OCI-LY7 (cell line): ENCODE data around the gene MRNIP. TPM values are rescaled to one million over a fixed set of nuclear protein-coding genes. Genes with fewer than 3 reads are reported as not detected.

ENCODE experiments used
- BruUV-seq: library from RNA; stranded (reverse); fragments of 400-500 nt; replicated peaks from 2 replicates; lab custom pipeline; 2021; lab: Mats Ljungman, UMichigan
- CTCF ChIA-PET: fragments of 300-600 bp; sonication (Branson Sonifier 250); formaldehyde crosslinking; loops from one replicate; lab custom pipeline; 2022; ENCODE audit warnings: antibody characterized with exemption; ENCODE audit not compliant: unreplicated experiment; lab: Charles Lee
- POLR2A ChIA-PET: fragments of 300-600 bp; sonication (Branson Sonifier 250); formaldehyde crosslinking; loops from one replicate; lab custom pipeline; 2022; ENCODE audit warnings: antibody characterized with exemption; lab: Charles Lee
- DNase-seq: peaks from one replicate; pipeline ENCODE4 v3.0.0-alpha.2; 2015; ENCODE audit warnings: low spot score
- H2AFZ ChIP-seq: fragments of 200-600 bp; sonication (generic), shearing (Covaris generic); 2 replicates; pipeline ENCODE4 v1.6.1; 2014; ENCODE audit warnings: mild to moderate bottlenecking, antibody characterized with exemption, low read length, moderate library complexity
- H3K27ac ChIP-seq: fragments of 200-600 bp; sonication (generic); 2 replicates; pipeline ENCODE4 v1.5.1; 2014; ENCODE audit warnings: mixed run types, low read depth, mild to moderate bottlenecking, moderate library complexity, low read length, inconsistent platforms; ENCODE audit not compliant: poor library complexity, severe bottlenecking
- H3K36me3 ChIP-seq: fragments of 200-600 bp; sonication (generic); 2 replicates; pipeline ENCODE4 v1.6.1; 2014; ENCODE audit warnings: mild to moderate bottlenecking, antibody characterized with exemption, low read length, moderate library complexity, mixed read lengths; ENCODE audit not compliant: insufficient read depth
- H3K4me1 ChIP-seq: fragments of 200-600 bp; sonication (generic); 2 replicates; pipeline ENCODE4 v1.5.1; 2014; ENCODE audit warnings: mild to moderate bottlenecking, low read length; ENCODE audit not compliant: insufficient read depth, poor library complexity, severe bottlenecking
- H3K4me2 ChIP-seq: fragments of 200-600 bp; sonication (generic); 2 replicates; pipeline ENCODE4 v1.6.1; 2014; ENCODE audit warnings: mild to moderate bottlenecking, low read length
- H3K4me3 ChIP-seq: fragments of 200-600 bp; sonication (generic); 2 replicates; pipeline ENCODE4 v1.5.1; 2014; ENCODE audit warnings: mild to moderate bottlenecking, low read depth, low read length; ENCODE audit not compliant: poor library complexity, severe bottlenecking
- H3K79me2 ChIP-seq: fragments of 200-600 bp; sonication (generic); 2 replicates; pipeline ENCODE4 v1.6.1; 2016; ENCODE audit warnings: low read depth, mild to moderate bottlenecking, low read length, moderate library complexity, mixed read lengths; ENCODE audit not compliant: insufficient read depth
- H3K9me2 ChIP-seq: fragments of 200-600 bp; sonication (generic); 2 replicates; pipeline ENCODE4 v1.6.1; 2016; ENCODE audit warnings: mild to moderate bottlenecking, low read length, mixed read lengths; ENCODE audit not compliant: insufficient read depth
- H3K9me3 ChIP-seq: fragments of 200-600 bp; sonication (generic); 2 replicates; pipeline ENCODE4 v1.6.1; 2014; ENCODE audit warnings: mild to moderate bottlenecking, mixed run types, low read length, mixed read lengths
- H4K20me1 ChIP-seq: fragments of 200-600 bp; sonication (generic); 2 replicates; pipeline ENCODE4 v1.6.1; 2014; ENCODE audit warnings: mild to moderate bottlenecking, antibody characterized with exemption, low read length, moderate library complexity, mixed read lengths; ENCODE audit not compliant: insufficient read depth
- EZH2phosphoT487 ChIP-seq: fragments of 200-600 bp; sonication (generic); IDR thresholded peaks from 2 replicates; pipeline ENCODE4 v1.6.1; 2018; ENCODE audit warnings: low read depth, borderline replicate concordance, mild to moderate bottlenecking, mixed run types, antibody characterized with exemption, low read length, moderate library complexity, mixed read lengths
- intact Hi-C: fragments of 100-400 bp; cut with micrococcal nuclease; formaldehyde crosslinking; loops from one replicate; pipeline ENCODE4 v1.10.0; 2022; ENCODE audit not compliant: unreplicated experiment
- total RNA-seq, 2 experiments: library from RNA; depleted of rRNA in 1 of 2; stranded (reverse); fragments of >200 nt in 1 of 2; shearing (Covaris generic) in 1 of 2; gene quantifications; 2 replicates each; pipeline ENCODE4 v1.2.3, GENCODE V29; 2014 to 2022
- TF ChIP-seq, protein P1 (sequence below): fragments of 200-600 bp; sonication (generic); conservative IDR thresholded peaks from 2 replicates; pipeline ENCODE4 v1.5.1; 2014; ENCODE audit warnings: mild to moderate bottlenecking, antibody characterized with exemption, low read length, moderate library complexity, mixed read lengths

Gene MRNIP
- total RNA-seq, 2 experiments from 2014 or later = 70.5 to 78.7 TPM

DNA sequence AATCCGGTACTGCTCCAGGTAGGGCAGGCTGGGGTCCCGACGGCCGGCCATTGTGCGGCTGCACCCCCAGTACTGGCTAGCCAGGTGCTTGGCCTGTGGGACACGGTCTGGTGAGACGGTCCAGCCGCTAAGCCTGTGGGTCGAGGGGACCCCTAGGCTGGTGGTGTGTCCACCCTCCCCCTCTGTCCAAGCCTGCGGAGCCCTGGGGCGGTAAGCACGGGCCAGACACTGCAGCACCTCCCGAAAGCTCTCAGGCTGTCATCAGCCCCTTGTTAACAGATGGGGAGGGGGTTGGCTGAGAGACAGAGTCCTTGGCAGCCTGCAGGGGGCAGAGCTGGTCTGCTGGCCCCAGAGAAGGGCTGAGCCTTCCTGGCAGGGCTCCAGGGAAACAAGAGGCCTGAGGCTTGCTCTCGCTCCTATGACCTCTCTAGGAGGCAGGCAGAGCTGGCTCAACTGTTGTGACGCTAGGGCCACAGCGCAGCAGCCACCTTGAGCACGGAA is 11.8 kb upstream of the MRNIP start:
- intact Hi-C loops = no loop called here
- no peaks in the 10 kb centered on the region for H3K9me2 ChIP-seq
- POLR2A ChIA-PET = no interaction called here
- H3K4me3 ChIP-seq = no peak overlapping the region
- no peak overlapping the region for H3K4me2 ChIP-seq
- no peaks in the 10 kb centered on the region for H4K20me1 ChIP-seq
- no peak for TF ChIP-seq EZH2phosphoT487
- TF ChIP-seq, protein P1, sequence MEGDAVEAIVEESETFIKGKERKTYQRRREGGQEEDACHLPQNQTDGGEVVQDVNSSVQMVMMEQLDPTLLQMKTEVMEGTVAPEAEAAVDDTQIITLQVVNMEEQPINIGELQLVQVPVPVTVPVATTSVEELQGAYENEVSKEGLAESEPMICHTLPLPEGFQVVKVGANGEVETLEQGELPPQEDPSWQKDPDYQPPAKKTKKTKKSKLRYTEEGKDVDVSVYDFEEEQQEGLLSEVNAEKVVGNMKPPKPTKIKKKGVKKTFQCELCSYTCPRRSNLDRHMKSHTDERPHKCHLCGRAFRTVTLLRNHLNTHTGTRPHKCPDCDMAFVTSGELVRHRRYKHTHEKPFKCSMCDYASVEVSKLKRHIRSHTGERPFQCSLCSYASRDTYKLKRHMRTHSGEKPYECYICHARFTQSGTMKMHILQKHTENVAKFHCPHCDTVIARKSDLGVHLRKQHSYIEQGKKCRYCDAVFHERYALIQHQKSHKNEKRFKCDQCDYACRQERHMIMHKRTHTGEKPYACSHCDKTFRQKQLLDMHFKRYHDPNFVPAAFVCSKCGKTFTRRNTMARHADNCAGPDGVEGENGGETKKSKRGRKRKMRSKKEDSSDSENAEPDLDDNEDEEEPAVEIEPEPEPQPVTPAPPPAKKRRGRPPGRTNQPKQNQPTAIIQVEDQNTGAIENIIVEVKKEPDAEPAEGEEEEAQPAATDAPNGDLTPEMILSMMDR = peak; percentile 65
- peaks cover 10% of the 10 kb centered on the region for H3K4me1 ChIP-seq
- H3K79me2 ChIP-seq = no peaks in the 10 kb centered on the region
- DNase-seq = peak; percentile 30
- CTCF ChIA-PET = no interaction called here
- BruUV-seq = no TSS peak
- no peak overlapping the region for H3K27ac ChIP-seq
- H3K9me3 ChIP-seq = no peaks in the 10 kb centered on the region
- H3K36me3 ChIP-seq = peaks cover 79% of the 10 kb centered on the region
- H2AFZ ChIP-seq = no peak overlapping the region

DNA sequence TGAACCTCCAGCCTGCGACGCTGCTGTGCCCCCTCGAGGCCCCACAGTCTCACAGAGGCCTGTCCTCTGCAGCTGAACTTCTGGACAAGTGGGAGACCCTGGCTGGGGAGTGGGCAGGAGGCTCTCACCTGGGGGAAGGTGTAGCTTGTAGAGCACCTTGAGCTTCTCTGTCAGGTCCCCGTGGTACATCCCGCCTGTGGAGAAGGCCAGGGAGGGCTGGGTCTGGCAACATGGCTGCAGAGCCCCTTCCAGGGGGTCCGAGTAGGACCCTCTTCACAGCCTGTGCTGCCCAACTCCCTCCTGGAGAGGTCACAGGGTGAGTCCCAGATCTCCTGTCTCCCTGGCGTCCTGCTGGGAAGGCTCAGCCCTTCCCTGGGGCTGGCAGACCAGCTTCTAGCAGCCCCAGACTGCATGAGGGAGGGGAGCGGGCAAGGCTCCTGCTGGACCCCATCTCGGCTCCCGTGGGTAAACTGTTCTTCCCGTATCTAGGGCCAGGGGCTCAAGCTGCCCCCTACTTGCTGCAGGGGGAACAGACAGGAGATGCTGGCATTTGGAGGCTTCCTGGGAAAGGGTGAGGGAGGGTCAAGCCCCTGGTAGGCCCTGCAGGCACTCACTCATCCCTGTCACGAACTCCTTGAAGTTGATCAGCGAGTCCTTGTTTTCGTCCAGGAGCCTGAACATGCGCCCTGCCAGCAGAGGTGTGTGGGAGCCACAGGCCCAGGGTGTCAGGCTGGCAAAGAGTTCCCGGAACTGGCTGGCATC is 11.2 kb upstream of the MRNIP start:
- Histone ChIP-seq H2AFZ (no peak overlapping the region), H3K27ac (no peak overlapping the region), H3K4me1 (peaks cover 10% of the 10 kb centered on the region), H3K36me3 (peaks cover 79% of the 10 kb centered on the region), H3K9me3 (no peaks in the 10 kb centered on the region), H4K20me1 (no peaks in the 10 kb centered on the region), H3K4me3 (no peak overlapping the region), H3K4me2 (no peak overlapping the region), H3K9me2 (no peaks in the 10 kb centered on the region), H3K79me2 (no peaks in the 10 kb centered on the region)
- BruUV-seq = no TSS peak
- intact Hi-C loops = no loop called here
- DNase-seq = no peak
- ChIA-PET CTCF (no interaction called here), POLR2A (no interaction called here)
- TF ChIP-seq EZH2phosphoT487 = no peak
- TF ChIP-seq, protein P1 = no peak

- H2AFZ ChIP-seq = no peak overlapping the region
- no TSS peak for BruUV-seq
- TF ChIP-seq, protein P1 = no peak
- TF ChIP-seq EZH2phosphoT487 = no peak
- H3K4me1 ChIP-seq = peaks cover 10% of the 10 kb centered on the region
- H4K20me1 ChIP-seq = no peaks in the 10 kb centered on the region
- no peak for DNase-seq
- no peak overlapping the region for H3K27ac ChIP-seq
- ChIA-PET POLR2A (no interaction called here), CTCF (no interaction called here)
- no peak overlapping the region for H3K4me2 ChIP-seq
- intact Hi-C loops = no loop called here
- peaks cover 77% of the 10 kb centered on the region for H3K36me3 ChIP-seq
- H3K4me3 ChIP-seq = no peak overlapping the region
- no peaks in the 10 kb centered on the region for H3K9me2 ChIP-seq
- no peaks in the 10 kb centered on the region for H3K79me2 ChIP-seq
- no peaks in the 10 kb centered on the region for H3K9me3 ChIP-seq
These were observed 10.5 kb upstream of the MRNIP start for GRCh38 chr5:179869101-179869500.
